Panc1 (cell line): ENCODE measurements around the gene RNF213. TPM values are rescaled to one million over a fixed set of nuclear protein-coding genes. Genes with fewer than 3 reads are reported as not detected.

Experiments used
- ATAC-seq: fragments of 200-7000 bp; cut with Tn5 transposase; 2 replicates; pipeline ENCODE4 v1.9.1; 2020; ENCODE audit warnings: mild to moderate bottlenecking, moderate library complexity
- BruUV-seq: library from RNA; stranded (reverse); fragments of 400-500 nt; replicated peaks from 2 replicates; lab custom pipeline; 2021; lab: Mats Ljungman, UMichigan
- CTCF ChIA-PET: fragments of 300-600 bp; sonication (Branson Sonifier 250); formaldehyde crosslinking; loops from one replicate; lab custom pipeline; 2022; ENCODE audit warnings: antibody characterized with exemption; lab: Charles Lee
- POLR2A ChIA-PET: fragments of 300-600 bp; sonication (Branson Sonifier 250); formaldehyde crosslinking; loops from one replicate; lab custom pipeline; 2022; ENCODE audit warnings: antibody characterized with exemption; lab: Charles Lee
- DNase-seq: peaks from one replicate; pipeline ENCODE4 v3.0.0-alpha.2; 2010; ENCODE audit warnings: low read depth, low spot score
- H3K27ac ChIP-seq: 2 replicates; pipeline ENCODE4 v1.5.1; 2011; ENCODE audit warnings: mild to moderate bottlenecking, low read length, inconsistent platforms
- H3K27me3 ChIP-seq: fragments of 200-500 bp; sonication (Bioruptor generic); 2 replicates; pipeline ENCODE4 v1.6.0; 2014; ENCODE audit warnings: low read length, inconsistent platforms; ENCODE audit not compliant: control insufficient read depth, insufficient read depth
- H3K36me3 ChIP-seq: fragments of 200-500 bp; sonication (Bioruptor generic); 2 replicates; pipeline ENCODE4 v1.5.1; 2014; ENCODE audit warnings: inconsistent platforms, mild to moderate bottlenecking, low read length, moderate library complexity; ENCODE audit not compliant: control insufficient read depth, insufficient read depth
- H3K4me1 ChIP-seq: 2 replicates; pipeline ENCODE4 v1.5.1; 2011; ENCODE audit warnings: inconsistent platforms, mild to moderate bottlenecking, low read length, moderate library complexity; ENCODE audit not compliant: control insufficient read depth, insufficient read depth
- H3K4me3 ChIP-seq, 2 experiments: 2 replicates each; pipeline ENCODE4 v1.5.1; 2011 to 2012; ENCODE audit warnings: low read depth in 2 of 2, low read length in 2 of 2, mild to moderate bottlenecking in 2 of 2, inconsistent platforms in 1 of 2, moderate library complexity in 1 of 2
- H3K9me3 ChIP-seq: fragments of 200-500 bp; sonication (Bioruptor generic); 2 replicates; pipeline ENCODE4 v1.5.1; 2014; ENCODE audit warnings: low read depth, mild to moderate bottlenecking, inconsistent platforms, low read length, moderate library complexity; ENCODE audit not compliant: control insufficient read depth, insufficient read depth
- POLR2AphosphoS5 ChIP-seq: IDR thresholded peaks from 2 replicates; pipeline ENCODE4 v1.6.1; 2012; ENCODE audit warnings: mild to moderate bottlenecking, low read depth, low read length, moderate library complexity
- SIN3A ChIP-seq: IDR thresholded peaks from 2 replicates; pipeline ENCODE4 v1.6.1; 2012; ENCODE audit warnings: low read depth, mild to moderate bottlenecking, low read length, moderate library complexity, borderline replicate concordance; ENCODE audit not compliant: insufficient read depth
- TCF7L2 ChIP-seq: IDR thresholded peaks from 2 replicates; pipeline ENCODE4 v1.6.1; 2011; ENCODE audit warnings: mild to moderate bottlenecking, low read depth, low read length, inconsistent platforms
- in situ Hi-C: cut with HindIII; loops from 2 replicates; pipeline ENCODE4 v1.10.0; 2016; ENCODE audit warnings: low sequenced_read_pairs, low pct_unique_long_range_greater_than_20kb
- intact Hi-C: fragments of 100-400 bp; cut with micrococcal nuclease; formaldehyde crosslinking; loops from one replicate; pipeline ENCODE4 v1.10.0; 2022; ENCODE audit not compliant: unreplicated experiment
- total RNA-seq: library from RNA; stranded (reverse); gene quantifications from one replicate; pipeline ENCODE4 v1.2.1, GENCODE V29; 2021; ENCODE audit not compliant: unreplicated experiment
- TF ChIP-seq, protein P1 (sequence below): fragments of 450-650 bp; IDR thresholded peaks from 2 replicates; pipeline ENCODE4 v1.5.1; 2017; ENCODE audit warnings: mild to moderate bottlenecking
- TF ChIP-seq, protein P2 (sequence below), 2 experiments: IDR thresholded peaks; 2 replicates each; pipeline ENCODE4 v1.6.1; 2011 to 2012; ENCODE audit warnings: low read depth in 2 of 2, control low read depth in 1 of 2, low read length in 1 of 2, mild to moderate bottlenecking in 1 of 2, moderate library complexity in 1 of 2; ENCODE audit not compliant: insufficient read depth in 1 of 2

The RNF213 gene
- total RNA-seq, 1 experiment from 2014 or later: 230 TPM

DNA sequence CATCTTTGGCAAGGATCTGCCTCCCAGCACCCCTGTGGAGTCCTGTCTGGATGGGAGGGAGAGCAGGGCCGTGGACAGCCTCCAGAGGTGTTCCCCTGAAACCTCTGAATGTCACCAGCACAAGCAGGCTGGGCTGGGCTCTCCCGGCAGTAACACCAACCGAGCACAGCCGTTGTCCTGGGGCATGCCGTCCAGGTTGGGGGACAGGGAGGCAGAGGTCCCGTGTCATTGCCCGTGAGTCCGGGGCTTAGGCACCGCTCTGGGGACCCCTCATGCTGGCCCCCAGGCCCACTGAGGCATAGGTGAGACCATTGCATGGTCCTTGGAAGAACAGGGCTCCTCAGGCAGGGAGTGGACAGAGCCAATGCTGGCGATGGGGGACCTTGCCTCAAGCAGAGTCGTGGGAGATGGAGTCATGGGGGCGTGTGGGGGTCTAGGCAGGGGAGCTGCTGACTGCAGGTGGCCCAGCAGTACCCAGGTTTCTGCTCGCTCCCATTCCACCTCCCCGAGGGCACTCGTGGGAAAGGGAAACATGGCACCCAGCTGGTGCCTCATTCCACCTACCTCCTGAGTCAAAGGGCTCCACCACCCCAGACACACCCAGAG lies 171.8 kb downstream of the RNF213 start:
- H3K27me3 ChIP-seq: no peaks in the 10 kb centered on the region
- ChIA-PET POLR2A (no interaction called here), CTCF (interaction anchor here (0.7 kb wide), 1 partner anchor 141 kb away, joined by 3 read pairs; no protein-coding TSS in a partner anchor)
- H3K4me3 ChIP-seq: no peak overlapping the region
- no peak for ATAC-seq
- H3K27ac ChIP-seq: no peak overlapping the region
- in situ Hi-C loops (no loop called here), intact Hi-C loops (no loop called here)
- no peaks in the 10 kb centered on the region for H3K9me3 ChIP-seq
- H3K4me1 ChIP-seq: no peaks in the 10 kb centered on the region
- H3K36me3 ChIP-seq: no peaks in the 10 kb centered on the region
- TF ChIP-seq, protein P1, sequence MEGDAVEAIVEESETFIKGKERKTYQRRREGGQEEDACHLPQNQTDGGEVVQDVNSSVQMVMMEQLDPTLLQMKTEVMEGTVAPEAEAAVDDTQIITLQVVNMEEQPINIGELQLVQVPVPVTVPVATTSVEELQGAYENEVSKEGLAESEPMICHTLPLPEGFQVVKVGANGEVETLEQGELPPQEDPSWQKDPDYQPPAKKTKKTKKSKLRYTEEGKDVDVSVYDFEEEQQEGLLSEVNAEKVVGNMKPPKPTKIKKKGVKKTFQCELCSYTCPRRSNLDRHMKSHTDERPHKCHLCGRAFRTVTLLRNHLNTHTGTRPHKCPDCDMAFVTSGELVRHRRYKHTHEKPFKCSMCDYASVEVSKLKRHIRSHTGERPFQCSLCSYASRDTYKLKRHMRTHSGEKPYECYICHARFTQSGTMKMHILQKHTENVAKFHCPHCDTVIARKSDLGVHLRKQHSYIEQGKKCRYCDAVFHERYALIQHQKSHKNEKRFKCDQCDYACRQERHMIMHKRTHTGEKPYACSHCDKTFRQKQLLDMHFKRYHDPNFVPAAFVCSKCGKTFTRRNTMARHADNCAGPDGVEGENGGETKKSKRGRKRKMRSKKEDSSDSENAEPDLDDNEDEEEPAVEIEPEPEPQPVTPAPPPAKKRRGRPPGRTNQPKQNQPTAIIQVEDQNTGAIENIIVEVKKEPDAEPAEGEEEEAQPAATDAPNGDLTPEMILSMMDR: no peak
- TF ChIP-seq, protein P2, sequence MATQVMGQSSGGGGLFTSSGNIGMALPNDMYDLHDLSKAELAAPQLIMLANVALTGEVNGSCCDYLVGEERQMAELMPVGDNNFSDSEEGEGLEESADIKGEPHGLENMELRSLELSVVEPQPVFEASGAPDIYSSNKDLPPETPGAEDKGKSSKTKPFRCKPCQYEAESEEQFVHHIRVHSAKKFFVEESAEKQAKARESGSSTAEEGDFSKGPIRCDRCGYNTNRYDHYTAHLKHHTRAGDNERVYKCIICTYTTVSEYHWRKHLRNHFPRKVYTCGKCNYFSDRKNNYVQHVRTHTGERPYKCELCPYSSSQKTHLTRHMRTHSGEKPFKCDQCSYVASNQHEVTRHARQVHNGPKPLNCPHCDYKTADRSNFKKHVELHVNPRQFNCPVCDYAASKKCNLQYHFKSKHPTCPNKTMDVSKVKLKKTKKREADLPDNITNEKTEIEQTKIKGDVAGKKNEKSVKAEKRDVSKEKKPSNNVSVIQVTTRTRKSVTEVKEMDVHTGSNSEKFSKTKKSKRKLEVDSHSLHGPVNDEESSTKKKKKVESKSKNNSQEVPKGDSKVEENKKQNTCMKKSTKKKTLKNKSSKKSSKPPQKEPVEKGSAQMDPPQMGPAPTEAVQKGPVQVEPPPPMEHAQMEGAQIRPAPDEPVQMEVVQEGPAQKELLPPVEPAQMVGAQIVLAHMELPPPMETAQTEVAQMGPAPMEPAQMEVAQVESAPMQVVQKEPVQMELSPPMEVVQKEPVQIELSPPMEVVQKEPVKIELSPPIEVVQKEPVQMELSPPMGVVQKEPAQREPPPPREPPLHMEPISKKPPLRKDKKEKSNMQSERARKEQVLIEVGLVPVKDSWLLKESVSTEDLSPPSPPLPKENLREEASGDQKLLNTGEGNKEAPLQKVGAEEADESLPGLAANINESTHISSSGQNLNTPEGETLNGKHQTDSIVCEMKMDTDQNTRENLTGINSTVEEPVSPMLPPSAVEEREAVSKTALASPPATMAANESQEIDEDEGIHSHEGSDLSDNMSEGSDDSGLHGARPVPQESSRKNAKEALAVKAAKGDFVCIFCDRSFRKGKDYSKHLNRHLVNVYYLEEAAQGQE (IDR thresholded peaks at IDR 0.05; ENCODE audit: insufficient read depth in 1 of 2, low read depth in 2 of 2, low read length in 1 of 2): no peak
- no peak for TF ChIP-seq POLR2AphosphoS5
- no peak for TF ChIP-seq TCF7L2
- no peak for TF ChIP-seq SIN3A
- no TSS peak for BruUV-seq
- DNase-seq: no peak

GRCh38 chr17:80432961-80433550 lies 172.4 kb downstream of the RNF213 start:
- in situ Hi-C loops: no loop called here
- POLR2A ChIA-PET: no interaction called here
- CTCF ChIA-PET: interaction anchor here (0.7 kb wide), 1 partner anchor 141 kb away, joined by 3 read pairs; no protein-coding TSS in a partner anchor

More at GRCh38 chr17:80432961-80433550, 172.4 kb downstream of the RNF213 start:
- Histone ChIP-seq H3K27ac (no peak overlapping the region), H3K4me3 (no peak overlapping the region), H3K36me3 (no peaks in the 10 kb centered on the region), H3K4me1 (no peaks in the 10 kb centered on the region), H3K27me3 (no peaks in the 10 kb centered on the region), H3K9me3 (no peaks in the 10 kb centered on the region)
- DNase-seq: no peak
- intact Hi-C loops: no loop called here
- no peak for ATAC-seq
- TF ChIP-seq, protein P2 (IDR thresholded peaks at IDR 0.05; ENCODE audit: insufficient read depth in 1 of 2, low read depth in 2 of 2, low read length in 1 of 2): no peak
- TF ChIP-seq, protein P1: no peak
- TF ChIP-seq TCF7L2: no peak
- TF ChIP-seq SIN3A: no peak
- no TSS peak for BruUV-seq
